ENCODE results near the gene SCYGR2.

The SCYGR2 gene

DNA sequence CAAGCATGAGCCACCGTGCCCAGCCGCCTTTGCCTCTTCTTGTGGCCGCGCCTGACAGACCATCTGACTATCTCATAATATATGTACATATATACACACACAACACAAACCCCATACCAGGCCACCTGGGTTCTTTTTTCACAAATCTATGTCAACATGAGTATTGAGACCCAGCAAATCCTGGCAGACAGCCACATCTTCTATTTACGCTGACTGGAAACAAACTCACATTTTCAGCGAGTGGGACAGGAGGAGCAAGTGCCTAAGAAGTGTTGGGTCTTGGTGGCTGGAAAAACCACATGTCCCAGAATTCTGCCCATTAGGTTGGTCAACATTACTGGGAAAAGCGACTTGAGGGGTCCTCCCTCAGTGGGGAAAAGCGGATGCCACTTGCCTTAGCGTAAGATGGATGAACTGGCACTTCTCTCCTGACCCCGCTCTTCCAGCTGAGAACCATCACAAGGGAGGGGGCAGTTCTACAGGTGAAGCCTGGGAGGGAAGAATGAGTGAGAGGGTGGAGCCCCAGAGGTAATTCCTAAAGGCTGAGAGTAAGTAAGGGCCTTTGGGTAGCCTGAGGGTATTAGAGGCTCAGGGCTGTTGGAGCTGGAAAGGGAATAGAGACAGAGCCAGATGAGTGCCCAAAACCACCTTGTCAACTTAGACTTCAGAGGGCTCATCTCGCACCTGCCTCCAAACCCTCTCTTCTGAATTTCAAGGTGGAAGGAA lies 14.0 kb downstream of the SCYGR2 start:
- no peak for DNase-seq (ENCODE audit: low read depth in 3 of 3)

DNA sequence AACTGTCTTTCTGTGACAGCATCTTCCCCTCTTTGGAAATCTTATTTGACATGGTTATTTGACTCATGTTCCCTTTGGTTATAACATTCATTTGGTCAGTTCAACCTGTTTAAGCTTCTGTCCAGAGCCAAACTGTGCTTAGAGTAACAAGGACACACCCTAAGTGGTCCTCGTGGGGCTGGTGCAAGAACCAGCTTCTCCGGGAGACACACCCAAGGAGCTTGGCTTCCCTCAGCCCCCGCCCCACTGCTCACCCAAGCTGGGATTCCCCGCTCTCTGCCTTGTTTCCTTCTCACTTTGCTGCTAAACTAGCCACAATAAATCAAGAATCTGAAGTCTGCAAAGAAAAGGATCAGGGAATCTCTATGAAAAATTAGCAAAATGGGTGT lies 14.6 kb downstream of the SCYGR2 start:
- no peak for DNase-seq (ENCODE audit: low read depth in 3 of 3)

DNA sequence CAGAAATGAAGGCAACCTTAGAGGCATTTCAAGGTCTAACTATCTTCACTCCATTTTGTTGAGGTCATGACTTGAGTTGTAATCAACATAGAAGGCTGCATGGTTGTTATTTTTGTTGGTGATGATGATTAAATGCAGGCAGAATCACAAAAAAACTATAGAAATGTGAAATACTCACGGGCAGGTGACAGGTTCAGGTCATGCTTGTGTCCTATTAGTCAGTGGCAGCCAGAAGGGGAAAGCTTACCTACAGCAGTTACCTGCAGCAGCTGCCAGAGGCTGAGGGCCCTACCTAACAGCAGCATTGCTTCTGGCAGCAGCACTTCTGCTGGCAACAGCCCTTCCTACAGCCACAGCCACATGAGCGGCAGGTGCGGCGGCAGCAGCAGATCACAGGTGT lies 15.6 kb downstream of the SCYGR2 start:
- no peak for DNase-seq (ENCODE audit: low read depth in 3 of 3)

DNA sequence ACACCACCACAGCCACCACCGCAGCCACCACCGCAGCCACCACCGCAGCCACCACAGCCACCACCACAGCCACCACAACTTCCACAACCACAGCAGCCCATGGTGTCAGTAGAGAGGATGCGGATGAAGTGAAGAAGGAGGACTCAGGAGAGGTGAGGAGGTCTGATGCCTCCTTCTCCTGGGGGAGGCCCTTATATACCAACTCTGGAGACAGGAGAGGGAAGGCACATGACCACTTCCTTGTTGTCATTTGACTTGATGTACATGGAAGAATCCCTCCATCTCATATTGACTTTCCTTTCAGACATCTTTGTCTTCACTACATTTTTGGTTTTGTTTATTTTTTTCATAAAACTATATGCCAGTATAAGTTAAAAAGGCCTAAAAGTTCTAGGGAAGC lies 16.0 kb downstream of the SCYGR2 start, which contains the start of gene SCYGR3:
TSS of gene SCYGR3 (minus strand) at position 101 of the 400 bp plus-strand sequence. CDS start at position 101, 0 bp downstream.
- no peak for DNase-seq (ENCODE audit: low read depth in 3 of 3)

- no peak for DNase-seq (ENCODE audit: low read depth in 3 of 3)
Observed at GRCh38 chr2:227615181-227615580, 16.5 kb downstream of the SCYGR2 start.

DNA sequence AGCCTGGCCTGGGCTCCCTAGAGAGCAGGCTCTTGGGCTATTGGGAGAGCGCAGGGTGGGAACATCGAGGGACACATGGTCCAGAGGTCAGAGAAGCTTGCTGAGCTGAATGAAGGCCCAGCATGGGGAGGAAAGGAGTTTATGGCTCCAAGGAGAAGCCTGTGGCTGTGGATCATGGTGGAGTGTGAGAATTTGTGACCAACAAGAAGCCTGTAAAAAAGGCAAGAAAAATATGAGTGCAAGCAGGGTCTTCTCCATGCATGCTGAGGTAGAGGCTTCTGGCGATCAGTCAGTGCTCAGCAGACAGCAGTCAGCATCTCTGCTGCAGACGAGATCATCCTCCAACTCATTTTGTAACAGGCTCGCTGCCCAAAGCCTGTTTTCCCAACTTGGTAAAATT lies 17.2 kb downstream of the SCYGR2 start:
- DNase-seq (ENCODE audit: low read depth in 3 of 3), result no peak

GRCh38 chr2:227616631-227617030 lies 17.9 kb downstream of the SCYGR2 start:
- DNase-seq (ENCODE audit: low read depth in 3 of 3), result no peak

DNA sequence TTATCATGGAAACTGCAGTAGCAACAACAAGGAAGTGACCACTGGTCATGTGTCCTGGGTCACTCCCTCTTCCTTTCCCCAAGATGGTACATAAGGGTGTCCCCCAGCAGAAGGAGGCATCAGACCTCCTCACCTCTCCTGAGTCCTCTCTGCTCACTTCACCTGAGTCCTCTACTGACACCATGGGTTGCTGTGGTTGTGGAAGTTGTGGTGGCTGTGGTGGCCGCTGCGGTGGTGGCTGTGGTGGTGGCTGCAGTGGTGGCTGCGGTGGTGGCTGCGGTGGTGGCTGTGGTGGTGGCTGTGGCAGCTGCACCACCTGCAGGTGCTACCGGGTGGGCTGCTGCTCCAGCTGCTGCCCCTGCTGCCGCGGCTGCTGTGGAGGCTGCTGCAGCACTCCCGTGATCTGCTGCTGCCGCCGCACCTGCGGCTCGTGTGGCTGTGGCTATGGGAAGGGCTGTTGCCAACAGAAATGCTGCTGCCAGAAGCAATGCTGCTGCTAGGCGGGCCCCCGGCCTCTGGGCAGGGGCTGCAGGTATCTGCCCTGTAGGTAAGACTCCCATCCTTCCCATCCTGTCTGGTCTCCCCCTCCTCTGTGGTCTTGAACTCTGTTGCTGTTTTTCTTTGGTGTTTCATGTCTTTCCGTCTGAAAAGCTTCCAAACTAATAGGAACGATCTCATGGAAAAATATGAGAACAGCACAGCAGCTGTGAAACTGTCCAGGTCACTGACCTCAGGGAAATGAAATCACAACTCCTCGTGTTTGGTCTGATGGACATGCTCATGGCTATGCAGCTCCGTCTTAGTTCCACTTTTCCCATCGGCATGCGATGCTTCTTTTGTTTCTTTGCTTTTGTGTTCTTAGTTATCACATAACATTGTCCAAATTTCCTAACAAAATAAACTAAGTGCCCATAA lies 18.9 kb downstream of the SCYGR2 start, which contains the start of gene SCYGR4:
TSS of gene SCYGR4 (plus strand) at position 183 of the 915 bp plus-strand sequence. CDS start at position 183, 0 bp downstream.
- DNase-seq (ENCODE audit: low read depth in 3 of 3), result no peak

GRCh38 chr2:227623226-227623625 lies 24.5 kb downstream of the SCYGR2 start:
- no peak for DNase-seq (ENCODE audit: low read depth in 3 of 3)

DNA sequence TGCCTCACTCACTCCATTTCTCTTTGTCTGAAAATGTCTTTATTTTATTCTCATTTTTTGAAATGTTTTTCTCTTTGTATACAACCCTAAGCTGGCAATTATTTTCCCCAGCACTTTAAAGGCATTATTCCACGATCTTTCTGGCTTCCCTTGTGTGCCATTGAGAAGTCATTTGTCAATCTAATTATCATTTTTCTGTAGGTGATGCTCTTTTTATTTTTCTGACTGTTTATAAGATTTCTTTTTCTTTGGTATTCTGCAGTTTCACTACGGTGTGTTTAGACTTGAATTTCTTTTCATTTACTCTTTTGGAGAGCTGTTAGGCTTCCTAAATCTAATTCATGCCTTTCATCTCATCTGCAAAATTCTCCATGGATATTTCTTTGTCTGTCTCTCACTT lies 26.7 kb downstream of the SCYGR2 start:
- no peak for DNase-seq (ENCODE audit: low read depth in 3 of 3)

DNA sequence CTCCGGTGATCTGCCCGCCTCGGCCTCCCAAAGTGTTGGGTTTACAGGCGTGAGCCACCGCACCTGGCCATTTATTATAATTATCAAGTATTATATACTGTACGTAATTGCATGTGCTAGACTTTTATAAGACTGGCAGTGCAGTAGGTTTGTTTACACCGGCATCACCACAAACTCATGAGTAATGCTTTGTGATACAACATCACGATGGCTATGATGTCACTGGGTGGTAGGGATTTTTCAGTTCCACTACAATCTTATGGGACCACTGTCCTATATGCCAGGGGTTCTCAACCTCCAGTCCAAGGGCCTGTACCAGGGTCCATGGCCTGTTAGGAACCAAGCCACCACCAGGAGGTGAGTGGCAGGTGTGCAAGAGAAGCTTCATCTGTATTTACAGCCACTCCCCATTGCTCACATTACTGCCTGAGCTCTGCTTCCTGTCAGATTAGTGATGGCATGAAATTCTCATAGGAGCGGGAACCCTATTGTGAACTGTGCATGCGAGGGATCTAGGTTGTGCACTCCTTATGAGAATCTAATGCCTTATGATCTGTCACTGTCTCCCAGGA lies 28.0 kb downstream of the SCYGR2 start:
- DNase-seq (ENCODE audit: low read depth in 3 of 3), result no peak

DNA sequence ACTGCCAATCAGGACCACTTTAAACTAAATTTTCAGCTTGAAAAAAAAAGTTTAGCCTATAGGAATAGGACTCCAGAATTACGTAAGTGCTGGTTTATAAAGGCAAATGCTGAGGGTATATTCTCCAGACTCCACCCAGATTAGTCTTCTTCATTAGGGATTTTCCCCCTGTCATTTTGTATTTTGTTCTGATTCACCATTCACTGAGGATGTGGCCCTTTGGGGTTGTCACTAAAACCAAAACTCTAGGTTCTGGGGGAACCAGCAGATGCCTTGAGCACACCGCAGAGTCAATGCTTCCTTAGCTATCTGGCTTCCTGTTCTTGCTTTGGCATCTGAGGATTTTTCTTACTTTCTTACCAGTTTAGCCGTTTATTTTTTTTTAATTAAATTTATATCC lies 29.1 kb downstream of the SCYGR2 start:
- no peak for DNase-seq (ENCODE audit: low read depth in 3 of 3)

GRCh38 chr2:227629435-227629834 lies 30.7 kb downstream of the SCYGR2 start:
- DNase-seq (ENCODE audit: low read depth in 3 of 3), result no peak

DNA sequence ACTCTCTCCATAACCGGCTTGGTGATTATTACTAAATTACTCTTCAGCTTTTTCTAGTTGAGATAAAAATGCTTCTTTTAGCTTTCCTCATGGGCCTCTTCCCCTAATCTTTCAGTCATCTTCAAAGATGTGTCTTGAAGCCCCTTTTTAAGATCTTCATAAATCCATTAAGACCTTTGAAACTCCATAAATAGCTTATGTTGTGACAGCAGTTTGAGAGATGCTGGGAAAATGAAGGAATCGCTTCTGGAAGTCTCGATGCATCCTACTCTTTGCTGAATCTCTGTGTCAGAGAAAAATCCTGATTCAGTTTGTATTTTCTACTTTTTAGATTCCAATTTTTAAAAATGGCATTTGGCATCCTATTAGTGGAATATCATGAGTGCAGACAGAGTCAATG lies 31.6 kb downstream of the SCYGR2 start:
- DNase-seq (ENCODE audit: low read depth in 3 of 3), result no peak

GRCh38 chr2:227632827-227633226 lies 34.1 kb downstream of the SCYGR2 start:
- DNase-seq (ENCODE audit: low read depth in 3 of 3), result no peak

GRCh38 chr2:227634201-227634600 lies 35.5 kb downstream of the SCYGR2 start:
- no peak for DNase-seq (ENCODE audit: low read depth in 3 of 3)

GRCh38 chr2:227642656-227643055 lies 44.0 kb downstream of the SCYGR2 start:
- no peak for DNase-seq (ENCODE audit: low read depth in 3 of 3)

- DNase-seq (ENCODE audit: low read depth in 3 of 3), result no peak
Observed at GRCh38 chr2:227643990-227644551, 45.4 kb downstream of the SCYGR2 start.

All from stimulated activated CD4-positive, alpha-beta T cell treated with anti-CD3 and anti-CD28 coated beads, TNF-alpha, amount 100 ng/mL, for 24 hours (primary cell).